NCI-H526 (cell line): ENCODE measurements around the gene TNFAIP8L1.

Experiments used
- DNase-seq, 2 experiments: peaks; one replicate each; lab custom pipeline; 2025; lab: John Stamatoyannopoulos, UW

The TNFAIP8L1 gene

DNA sequence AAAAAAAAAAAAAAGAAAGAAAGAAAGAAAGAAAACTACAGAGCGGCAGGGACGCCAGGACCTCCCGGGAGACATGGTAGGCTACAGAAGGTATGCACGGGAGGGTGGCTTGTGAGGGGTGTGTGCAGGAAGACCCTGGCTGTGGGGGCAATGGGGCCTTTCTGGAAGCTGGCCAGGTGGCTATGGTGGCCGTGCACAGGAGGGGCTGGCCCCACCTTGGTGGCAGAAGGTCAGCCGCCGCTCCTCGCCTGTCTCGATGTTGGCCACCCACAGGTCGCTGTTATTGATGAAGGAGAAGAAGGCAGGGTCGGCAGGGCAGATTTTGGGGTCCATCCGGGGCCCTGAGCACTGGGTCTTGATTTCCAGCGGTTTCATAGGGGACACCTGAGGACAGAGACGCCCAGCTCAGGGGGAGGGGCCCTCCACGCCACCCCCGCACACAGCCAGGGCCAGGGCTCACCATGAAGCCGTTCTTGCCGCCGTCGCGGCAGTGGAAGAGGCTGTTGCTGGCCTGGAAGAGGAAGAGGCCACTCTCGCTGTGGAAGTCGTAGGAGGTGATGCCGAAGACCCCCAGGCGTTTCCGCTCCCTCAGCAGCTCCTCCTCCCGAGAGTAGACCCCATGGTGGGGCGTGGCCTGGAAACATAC lies 64.5 kb downstream of the TNFAIP8L1 start:
- DNase-seq: no peak

DNA sequence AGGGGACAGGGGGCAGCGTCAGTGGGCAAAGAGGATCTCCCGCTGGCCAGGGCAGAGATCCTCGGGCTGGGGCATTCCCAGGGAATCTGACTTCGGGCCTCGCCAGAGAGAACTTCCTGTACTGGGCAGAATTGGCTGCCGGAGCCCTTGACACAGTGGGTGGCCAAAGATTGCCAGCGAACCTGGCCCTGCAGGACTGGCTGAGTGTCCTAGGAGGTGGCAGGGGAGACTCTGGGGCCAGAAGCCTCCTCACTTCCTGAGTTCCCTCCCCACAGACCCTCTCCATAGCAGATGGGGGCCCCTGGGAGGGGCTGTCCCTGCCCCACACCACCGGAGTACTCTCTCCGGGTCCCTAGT lies 65.0 kb downstream of the TNFAIP8L1 start:
- no peak for DNase-seq
